T1000 (cell line): Measurements from ENCODE around the gene UIMC1.

Source experiments
- DNase-seq: peaks from one replicate; lab custom pipeline; 2025; ENCODE audit warnings: mixed read lengths; lab: John Stamatoyannopoulos, UW

The UIMC1 gene

DNA sequence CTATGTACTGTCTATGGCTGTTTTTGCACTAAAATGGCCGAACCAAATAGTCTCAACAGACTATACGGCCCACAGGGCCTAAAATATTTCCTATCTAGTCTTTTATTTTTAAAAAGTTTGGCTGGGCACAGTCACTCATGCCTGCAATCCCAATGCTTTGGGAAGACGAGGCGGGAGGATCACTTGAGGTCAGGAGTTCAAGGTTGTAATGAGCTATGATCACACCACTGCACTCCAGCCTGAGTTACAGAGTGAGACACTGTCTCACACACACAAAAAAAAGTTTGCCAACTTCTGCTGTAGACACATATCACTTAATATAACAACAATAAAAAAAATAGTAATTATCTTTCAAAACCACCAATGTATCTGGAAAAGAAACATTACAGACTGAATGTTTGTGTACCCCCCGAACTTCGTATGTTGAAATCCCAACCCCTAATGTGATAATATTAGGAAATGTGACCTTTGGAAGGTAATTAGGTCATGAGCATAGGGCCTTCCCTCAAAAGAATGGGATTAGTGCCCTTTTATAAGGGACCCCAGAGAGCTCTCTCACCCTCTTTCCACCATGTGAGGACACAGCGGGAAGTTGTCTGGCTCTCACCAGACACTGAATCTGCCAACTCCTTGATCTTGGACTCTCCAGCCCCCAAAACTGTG is 53.9 kb downstream of the UIMC1 start:
- DNase-seq, result no peak

DNA sequence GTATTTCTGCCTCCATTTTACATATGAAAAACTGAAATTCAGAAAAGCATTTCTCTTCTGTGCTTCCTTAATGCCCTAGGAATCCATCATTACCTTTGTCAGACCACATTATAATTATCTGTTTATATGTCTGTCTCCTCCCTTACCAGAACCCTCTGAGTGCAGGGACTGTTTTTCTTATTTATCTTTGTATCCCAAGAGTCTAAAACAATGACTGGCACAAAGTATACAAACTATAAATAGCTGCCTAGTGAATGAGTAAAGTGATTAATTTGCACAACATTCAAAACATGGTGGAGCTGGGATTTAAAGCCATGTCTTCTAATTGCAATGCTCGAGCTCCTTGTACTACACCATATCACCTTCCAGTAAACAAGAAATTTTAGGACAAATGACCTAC is 58.1 kb downstream of the UIMC1 start:
- no peak for DNase-seq

DNA sequence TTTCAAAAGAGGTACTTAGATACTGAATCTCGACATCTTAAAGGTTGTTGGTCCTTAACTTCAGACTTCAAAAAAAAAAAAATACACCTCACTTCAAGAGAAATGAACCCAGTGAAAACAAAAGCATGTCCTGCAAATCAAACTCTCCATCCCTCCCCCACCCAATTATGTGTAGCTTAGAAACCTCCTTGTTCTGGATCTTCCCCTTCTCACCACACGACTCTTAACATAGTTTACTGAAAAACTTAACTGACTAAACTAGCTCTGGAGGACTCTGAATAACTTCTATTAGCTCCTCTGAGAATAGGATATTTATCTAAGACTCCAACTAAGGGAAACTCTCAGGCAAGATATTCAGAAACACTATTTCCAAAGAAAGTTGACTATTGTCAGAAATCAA is 58.7 kb downstream of the UIMC1 start:
- no peak for DNase-seq

DNA sequence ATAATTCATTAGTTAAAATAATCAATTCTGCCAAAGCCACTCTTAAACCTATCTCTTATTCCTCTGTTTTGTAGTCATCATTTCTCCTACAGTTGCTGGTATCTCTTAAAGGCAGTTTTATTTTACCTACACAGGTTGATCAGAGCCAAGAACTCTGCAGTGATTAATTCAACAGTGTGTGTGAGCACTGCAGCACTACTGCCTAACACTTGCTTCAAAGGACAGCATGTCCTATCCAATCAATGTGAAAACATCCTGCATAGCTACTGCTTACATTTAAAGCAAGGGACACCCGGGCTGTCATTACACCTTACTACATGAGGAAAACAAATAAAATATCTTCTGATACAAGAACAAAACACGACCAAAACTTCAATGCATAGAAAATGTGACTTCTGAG is 62.3 kb downstream of the UIMC1 start:
- DNase-seq, result no peak

DNA sequence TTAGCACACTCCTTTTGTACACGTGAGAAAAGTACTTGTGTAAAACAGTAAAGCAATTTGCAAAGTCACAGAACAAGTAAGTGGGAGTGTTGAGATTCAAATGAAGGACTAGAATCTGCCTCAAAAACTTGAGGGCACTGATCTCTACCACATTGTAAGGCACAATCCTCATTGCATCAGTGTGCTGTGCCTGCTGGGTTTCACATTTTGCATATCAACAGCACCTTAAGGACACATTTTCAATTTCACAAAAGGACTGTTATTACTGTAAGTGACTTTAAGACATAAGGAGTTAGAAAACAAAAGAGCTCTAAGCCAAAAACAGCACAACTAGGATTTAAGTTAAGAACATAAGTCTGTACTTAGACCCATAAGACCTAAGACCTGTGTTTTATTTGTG is 62.8 kb downstream of the UIMC1 start:
- no peak for DNase-seq

DNA sequence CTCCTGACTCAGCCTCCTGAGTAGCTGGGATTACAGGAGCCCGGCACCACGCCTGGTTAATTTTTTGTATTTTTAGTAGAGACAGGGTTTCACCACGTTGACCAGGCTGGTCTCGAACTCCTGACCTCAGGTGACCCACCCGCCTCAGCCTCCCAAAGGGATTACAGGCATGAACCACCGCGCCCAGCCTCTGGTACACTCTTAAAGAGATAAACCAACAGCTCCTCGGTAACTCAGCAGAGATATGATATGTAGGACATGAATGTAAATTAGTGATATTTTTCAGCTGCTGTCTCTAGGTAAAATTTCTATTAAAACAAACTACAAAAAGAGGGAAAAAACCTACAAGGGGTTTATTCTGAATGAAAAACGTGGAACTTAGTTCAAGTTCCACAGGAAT is 64.6 kb downstream of the UIMC1 start:
- DNase-seq, result no peak

DNA sequence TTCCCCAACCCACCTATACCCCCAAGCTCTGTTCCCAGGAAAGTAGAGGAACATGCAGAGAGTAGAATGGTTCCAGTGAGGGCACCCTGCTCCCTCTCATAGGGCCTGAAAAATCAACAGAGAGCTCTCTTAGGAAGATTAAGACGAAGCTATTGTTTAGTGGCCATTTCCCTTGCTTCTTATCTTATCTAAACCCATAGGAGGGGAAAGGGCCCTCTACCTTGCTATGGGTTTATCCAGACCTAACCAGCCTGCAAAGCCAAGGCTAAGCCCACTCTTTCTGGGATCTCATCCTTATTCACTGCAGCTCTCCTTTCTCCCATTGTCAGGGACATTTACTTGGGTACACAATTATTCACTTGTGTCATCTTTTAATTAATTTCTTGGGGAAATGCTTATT is 68.1 kb downstream of the UIMC1 start:
- no peak for DNase-seq

DNA sequence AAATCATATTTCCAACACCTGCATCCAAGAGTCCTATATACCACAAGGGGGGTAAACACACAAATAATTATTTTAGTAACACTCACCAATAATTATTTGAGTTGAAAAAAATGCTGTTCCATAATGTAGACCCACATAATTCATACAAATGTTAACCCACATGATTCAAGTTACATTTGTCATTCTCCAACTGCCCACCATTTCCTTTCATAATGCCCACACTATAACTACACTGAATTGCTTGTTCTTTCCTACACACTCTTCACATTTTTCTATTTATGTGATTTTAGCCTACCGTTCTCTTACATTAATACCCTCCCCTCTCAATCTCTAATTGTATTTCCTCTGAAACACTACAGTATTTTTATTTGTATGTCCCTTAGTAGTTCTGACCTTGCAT is 71.6 kb downstream of the UIMC1 start:
- DNase-seq, result no peak

DNA sequence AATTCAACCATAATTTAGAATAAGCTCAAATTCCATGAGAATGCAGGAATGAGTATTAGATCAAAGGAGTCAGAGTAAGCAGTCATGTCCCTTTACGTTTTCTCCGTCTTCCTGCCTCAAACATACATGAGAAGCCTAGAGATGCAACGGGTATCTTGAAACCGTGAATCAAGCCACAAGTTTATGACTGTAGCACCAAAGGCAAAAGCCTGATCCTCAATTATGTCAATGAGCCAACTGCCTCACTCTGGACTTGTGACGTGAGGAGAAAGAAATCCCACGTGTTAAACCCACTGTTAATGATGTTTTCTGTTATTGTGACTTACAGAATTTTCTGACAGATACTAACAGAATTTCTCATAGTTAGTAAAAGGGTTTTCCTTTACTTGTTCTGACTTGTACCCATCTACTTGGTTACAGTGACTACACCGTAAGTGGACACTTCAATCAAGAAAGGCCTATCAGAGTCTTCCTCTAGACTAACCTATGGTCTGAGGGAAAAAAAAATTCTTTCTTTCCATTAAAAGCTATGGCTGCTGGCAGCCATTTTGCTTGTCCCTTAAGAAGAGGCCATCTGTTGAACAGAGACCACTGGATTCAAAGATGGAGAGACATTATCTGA is 72.2 kb downstream of the UIMC1 start:
- no peak for DNase-seq

DNA sequence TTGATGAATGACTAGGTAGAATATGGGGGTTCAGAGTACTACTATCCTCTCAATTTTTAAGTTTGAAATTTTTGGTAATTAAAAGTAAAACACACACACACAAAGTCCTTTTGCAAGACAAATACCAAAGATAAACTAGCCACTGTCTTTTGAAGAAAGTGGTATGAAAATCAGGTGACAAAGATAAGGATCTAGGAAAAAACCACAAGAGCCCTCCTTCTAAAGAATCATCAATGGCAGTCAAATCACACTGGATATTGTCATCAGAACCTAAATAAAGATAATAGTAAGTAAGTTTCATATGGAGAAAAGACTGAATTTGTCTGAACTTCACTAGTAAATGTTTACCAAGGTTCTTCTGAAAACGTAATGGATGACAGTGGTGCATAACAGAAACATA is 76.9 kb downstream of the UIMC1 start:
- no peak for DNase-seq

DNA sequence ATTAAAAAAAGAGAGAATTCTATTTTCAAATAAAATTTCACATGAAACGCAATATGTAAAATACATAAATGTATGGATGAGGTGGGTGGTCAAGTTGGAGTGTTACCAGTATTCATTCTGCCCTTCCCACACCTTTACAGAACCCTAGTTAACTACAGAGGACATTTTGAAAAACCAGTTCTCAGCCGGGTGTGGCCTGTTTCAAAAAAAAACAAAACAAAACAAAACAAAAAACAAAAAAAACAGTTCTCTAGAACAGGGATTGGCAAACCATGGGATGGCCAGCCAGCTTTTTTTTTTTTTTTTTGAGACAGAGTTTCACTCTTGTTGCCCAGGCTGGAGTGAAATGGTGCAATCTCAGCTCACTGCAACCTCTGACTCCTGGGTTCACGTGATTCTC is 79.0 kb downstream of the UIMC1 start:
- no peak for DNase-seq

DNA sequence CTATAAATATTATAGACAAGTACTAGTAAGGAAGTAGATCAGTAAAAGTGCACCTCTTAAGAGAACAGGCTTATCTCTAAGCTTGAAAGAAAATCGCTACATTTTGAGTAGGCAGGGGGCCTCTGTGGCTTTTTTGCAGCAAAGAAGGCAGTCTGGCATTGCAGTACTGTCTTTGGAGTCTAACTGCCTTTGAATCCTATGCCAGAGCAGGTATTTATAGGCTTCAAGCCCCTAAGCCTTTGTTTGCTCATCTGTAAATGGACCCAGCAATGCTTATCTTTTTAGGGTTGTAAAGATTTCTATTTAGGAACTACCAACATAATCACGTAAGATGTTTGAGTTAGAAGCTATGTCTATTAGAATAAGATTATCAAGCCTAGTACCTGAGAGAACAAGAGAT is 83.8 kb downstream of the UIMC1 start:
- DNase-seq, result no peak

DNA sequence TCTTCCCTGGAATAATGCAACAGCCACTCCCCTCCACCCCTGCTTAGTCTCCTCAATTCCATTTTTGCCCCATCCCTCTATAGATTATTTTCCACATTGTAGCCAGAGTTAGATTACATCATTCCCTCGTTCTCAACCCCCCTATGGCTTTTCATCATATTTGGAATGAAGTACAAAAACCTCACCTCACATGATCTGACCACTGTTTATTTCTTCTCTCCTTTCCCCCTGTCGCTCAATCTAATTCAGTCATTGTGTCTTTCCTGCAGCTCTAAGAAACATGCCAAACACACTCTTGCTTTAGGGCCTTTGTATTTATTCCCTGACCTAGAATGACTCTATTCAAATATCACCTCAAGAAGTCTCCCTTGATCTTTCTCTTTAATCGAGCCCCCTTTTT is 84.9 kb downstream of the UIMC1 start:
- no peak for DNase-seq

DNA sequence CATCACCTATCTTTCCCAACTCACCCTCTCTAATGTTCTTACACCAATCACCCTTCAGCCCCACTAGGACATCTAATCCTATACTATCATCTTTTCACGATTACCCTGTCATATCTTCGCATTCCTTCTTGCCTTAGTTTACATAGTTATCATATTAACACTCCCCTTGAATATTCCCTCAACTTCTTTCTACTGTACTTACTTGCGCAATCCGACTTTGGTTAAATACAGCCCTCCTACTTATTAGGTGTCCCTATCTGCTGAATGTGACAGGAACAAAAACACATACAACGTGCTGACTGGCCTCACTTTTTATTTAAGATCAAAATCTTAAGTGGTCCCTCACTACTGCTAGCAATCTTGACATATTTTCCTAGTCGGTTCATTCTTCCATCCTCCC is 88.0 kb downstream of the UIMC1 start:
- DNase-seq, result no peak

DNA sequence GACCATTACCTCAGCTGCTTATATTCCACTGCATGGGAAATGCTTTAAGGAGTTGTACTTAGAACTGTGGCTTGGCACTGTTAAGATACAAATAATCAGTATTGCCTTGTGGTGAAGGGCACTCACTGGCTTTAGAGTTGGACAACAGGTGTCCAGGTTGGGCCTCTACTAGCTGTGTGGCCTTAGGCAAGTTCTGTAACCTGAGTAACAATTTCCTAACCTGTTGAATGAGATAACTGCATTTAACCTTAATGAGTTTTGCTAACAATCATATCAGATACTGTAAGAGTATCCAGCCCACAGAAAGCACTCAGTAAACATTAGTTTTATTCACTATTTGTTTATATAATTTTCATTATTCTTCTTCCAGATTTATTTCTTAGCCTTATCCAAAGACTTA is 90.2 kb downstream of the UIMC1 start:
- no peak for DNase-seq

DNA sequence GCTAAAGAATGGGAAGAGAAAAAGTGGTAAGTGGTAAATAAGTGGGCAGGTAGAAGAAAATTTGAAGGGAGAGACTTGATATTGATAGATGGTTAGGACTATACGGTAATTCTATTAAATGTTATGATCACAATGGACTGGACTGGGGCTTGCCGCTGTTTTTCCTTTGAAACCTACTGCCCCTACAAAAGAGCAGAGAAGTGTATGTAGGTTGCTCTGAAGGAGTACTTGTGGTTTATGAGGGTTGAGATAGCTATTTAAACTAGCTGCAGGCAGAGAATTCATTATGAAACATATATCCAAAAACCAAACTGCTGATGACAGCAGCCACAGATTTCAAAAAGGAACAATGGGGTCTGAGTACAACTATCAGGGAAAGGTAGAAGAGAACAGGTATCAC is 90.7 kb downstream of the UIMC1 start:
- no peak for DNase-seq

DNA sequence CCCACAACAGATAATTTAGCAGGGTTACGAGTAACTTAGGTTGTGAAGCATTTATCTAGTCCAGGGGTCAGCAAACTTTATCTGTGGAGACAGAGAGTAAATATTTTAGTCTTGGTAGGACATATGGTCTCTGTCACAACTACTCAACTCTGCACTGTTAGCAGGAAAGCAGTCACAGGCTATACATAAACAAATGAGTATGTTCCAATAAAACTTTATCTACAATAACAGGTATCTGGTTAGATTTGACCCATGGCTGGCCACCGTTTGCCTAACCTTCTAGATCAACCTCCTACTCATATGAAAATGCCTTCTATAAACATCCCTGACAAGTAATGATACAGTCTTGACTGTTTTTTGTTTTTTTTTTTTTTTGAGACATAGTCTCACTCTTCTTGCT is 94.5 kb downstream of the UIMC1 start:
- no peak for DNase-seq

DNA sequence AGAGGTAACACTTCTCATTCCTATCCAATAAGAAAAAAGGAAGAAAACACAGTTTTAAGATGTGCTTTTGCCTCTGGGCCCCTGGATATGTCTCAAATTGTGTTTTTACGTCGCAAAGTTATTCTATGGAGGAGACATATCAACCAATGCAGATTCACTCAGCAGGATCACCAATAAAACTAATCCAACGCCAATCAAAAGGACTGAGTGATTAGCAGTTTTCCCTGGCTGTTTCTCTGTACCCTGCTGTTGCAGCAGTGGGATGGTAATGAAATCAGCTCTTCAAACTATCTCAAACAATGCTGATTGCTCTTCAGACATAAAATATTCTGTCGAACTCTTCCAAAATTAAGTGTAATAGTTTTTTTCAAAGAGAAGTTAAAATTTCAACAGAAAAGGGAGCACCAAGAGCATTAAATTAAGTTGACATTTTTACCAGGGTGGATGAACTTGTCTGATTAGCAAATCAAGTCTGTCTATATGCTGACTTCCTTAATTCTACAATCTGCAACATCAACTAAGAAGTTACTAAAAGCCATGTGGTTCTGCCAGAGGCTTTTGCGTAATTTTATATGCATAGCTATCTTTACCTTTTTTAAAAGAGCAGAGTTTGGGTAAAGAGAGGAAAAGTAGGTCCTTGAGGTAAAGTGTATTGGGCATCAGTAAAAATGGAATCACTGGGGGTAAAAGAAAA is 97.8 kb downstream of the UIMC1 start:
- DNase-seq, result no peak

DNA sequence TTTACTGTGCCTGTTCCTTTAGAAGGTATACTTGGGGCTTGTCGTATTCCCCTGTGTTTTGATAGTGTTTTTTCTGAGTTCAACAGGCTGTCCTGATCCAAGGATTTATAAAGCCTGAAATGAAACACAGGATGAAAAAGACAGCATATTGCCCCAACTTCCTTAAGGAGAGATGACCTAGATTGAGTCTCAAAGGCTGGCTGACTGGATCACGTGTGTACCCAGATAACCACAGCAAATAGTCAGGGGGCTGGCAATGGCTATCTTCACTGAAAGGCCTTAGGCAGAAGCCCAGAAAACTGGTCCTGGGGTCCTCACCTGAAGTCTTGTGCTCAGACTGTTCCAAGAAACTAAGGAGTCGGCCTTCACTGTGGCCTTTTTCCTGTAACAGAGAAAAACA is 99.8 kb downstream of the UIMC1 start:
- no peak for DNase-seq

DNA sequence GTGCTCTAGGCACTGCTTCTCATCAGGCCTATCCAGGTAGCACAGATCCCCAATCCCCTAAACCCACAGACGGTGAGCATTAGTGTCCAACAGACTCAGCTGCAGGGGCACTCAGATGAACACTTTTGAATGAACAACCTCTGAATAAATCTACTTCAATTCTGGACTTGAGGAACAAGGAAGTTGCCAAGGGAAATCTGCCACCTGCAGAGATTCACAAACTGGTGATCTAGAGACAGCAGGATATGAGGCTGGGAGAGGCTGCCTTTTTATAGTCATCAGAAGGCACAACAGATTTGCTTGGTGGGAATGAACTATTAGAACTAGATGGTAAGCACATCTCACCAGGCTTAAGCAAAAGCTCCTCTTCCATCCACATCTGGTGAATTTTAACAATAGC is 100.5 kb downstream of the UIMC1 start:
- DNase-seq, result no peak

DNA sequence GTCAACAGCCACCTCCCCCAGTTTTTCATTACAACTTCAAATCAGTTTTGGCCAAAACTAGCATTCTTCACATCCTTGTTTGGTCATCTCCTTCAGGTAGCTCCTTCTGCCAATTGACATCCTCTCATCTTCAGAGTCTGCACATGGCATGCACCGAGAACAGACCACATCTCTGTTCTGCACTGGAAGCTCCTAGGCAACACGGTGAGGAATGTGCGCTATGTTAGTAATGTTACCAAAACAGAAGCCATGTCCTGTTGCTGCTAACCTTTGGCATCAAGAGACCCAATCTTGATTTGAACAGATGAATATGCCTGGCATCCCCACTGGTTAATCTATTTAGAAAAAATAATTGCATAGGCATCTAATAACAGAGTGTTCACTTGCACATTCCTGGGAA is 102.3 kb downstream of the UIMC1 start:
- no peak for DNase-seq

DNA sequence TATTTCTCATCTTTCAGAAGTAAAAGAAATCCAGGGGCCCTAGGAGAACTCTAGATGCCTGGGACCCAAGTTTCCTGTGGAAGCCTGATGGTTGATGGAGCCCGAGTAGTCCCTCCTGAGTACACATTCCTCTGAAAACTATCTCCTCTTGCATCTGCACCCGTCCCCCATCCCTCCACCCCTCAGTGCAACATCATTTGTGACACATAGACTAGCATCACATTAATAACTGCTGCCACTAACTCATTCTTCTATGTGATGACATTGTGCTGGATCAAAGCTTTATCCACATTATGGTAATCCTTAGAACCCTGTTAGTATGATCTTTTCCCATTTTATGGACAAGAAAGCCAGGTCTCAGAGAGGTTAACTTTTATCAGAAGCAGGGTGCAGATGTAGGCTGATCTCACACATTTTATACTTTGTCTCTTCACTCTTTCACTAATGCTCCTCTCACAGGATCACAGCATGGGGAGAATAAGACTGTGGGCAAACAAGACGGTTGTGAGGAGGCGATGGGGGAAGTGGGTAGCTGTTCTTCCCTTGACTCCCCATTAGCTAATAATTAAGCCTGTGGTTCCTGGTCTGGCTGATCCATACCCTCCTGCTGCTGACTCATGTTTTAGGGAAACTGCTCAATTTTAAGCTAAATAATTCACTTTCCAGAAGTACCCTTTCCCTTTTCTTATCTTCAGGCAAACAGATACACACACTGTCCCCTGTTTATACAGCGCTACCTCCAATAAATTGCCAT is 103.5 kb downstream of the UIMC1 start:
- DNase-seq, result no peak
